ENCODE measurements around the gene CIDEC. TPM values are rescaled to one million over a fixed set of nuclear protein-coding genes. Genes with fewer than 3 reads are reported as not detected.
A peak's percentile ranks its signal among the peaks of the same experiment; 100 is the strongest.

The CIDEC gene
- total and polyA plus RNA-seq, 4 donors: 0.08 TPM; not detected in 3

GRCh38 chr3:9909221-9910013, 29.4 kb upstream of the CIDEC start:
- Histone ChIP-seq H3K36me3 (ENCODE audit: control insufficient read depth in 4 of 4, insufficient read depth in 4 of 4, low read length in 4 of 4) (no peaks in the 10 kb centered on the region), H3K4me3 (no peak overlapping the region), H3K9ac (ENCODE audit: insufficient read depth in 1 of 2, low read length in 2 of 2) (no peak overlapping the region), H3K9me3 (ENCODE audit: control insufficient read depth in 4 of 4, insufficient read depth in 3 of 4, low read length in 3 of 4) (no peaks in the 10 kb centered on the region), H3K27ac (ENCODE audit: low read depth in 1 of 2, low read length in 1 of 2) (no peak overlapping the region), H3K4me1 (ENCODE audit: control insufficient read depth in 5 of 5, insufficient read depth in 5 of 5, low read length in 5 of 5) (peaks cover 0 to 10% (median 4%) of the 10 kb centered on the region in 5 donors), H3K27me3 (ENCODE audit: control insufficient read depth in 3 of 3, insufficient read depth in 3 of 3, low read length in 2 of 3) (no peaks in the 10 kb centered on the region)
- 64 to 88% methylated on average over 7 of the region's 7 CpGs for WGBS, 2 donors
- ATAC-seq (ENCODE audit: insufficient read depth, low FRiP score) (peak; percentile 76), DNase-seq (peak in 2 of 3 donors; percentile 30 to 68)
- no peak for TF ChIP-seq CTCF (IDR thresholded peaks at IDR 0.05; ENCODE audit: control extremely low read depth, extremely low read depth)

GRCh38 chr3:9908286-9908685, 28.2 kb upstream of the CIDEC start:
- H3K36me3 ChIP-seq (ENCODE audit: control insufficient read depth in 4 of 4, insufficient read depth in 4 of 4, low read length in 4 of 4): no peaks in the 10 kb centered on the region
- DNase-seq (no peak), ATAC-seq (ENCODE audit: insufficient read depth, low FRiP score) (no peak)
- no peak overlapping the region for H3K27ac ChIP-seq (ENCODE audit: low read depth in 1 of 2, low read length in 1 of 2)
- whole genome bisulfite sequencing, 2 donors: 85 to 98% methylated on average over 3 of the region's 3 CpGs
- no peaks in the 10 kb centered on the region for H3K9me3 ChIP-seq (ENCODE audit: control insufficient read depth in 4 of 4, insufficient read depth in 3 of 4, low read length in 3 of 4)
- H3K9ac ChIP-seq (ENCODE audit: insufficient read depth in 1 of 2, low read length in 2 of 2): no peak overlapping the region
- no peaks in the 10 kb centered on the region for H3K27me3 ChIP-seq (ENCODE audit: control insufficient read depth in 3 of 3, insufficient read depth in 3 of 3, low read length in 2 of 3)
- TF ChIP-seq CTCF (IDR thresholded peaks at IDR 0.05; ENCODE audit: control extremely low read depth, extremely low read depth): no peak
- peaks cover 0 to 6% (median 0%) of the 10 kb centered on the region in 5 donors for H3K4me1 ChIP-seq (ENCODE audit: control insufficient read depth in 5 of 5, insufficient read depth in 5 of 5, low read length in 5 of 5)
- H3K4me3 ChIP-seq: no peak overlapping the region

GRCh38 chr3:9906480-9906879, 26.4 kb upstream of the CIDEC start:
- DNase-seq: no peak
- Histone ChIP-seq H3K27ac (ENCODE audit: low read depth in 1 of 2, low read length in 1 of 2) (no peak overlapping the region), H3K36me3 (ENCODE audit: control insufficient read depth in 4 of 4, insufficient read depth in 4 of 4, low read length in 4 of 4) (no peaks in the 10 kb centered on the region), H3K9me3 (ENCODE audit: control insufficient read depth in 4 of 4, insufficient read depth in 3 of 4, low read length in 3 of 4) (no peaks in the 10 kb centered on the region), H3K9ac (ENCODE audit: insufficient read depth in 1 of 2, low read length in 2 of 2) (no peak overlapping the region), H3K4me1 (ENCODE audit: control insufficient read depth in 5 of 5, insufficient read depth in 5 of 5, low read length in 5 of 5) (peaks cover 0 to 7% (median 5%) of the 10 kb centered on the region in 5 donors), H3K4me3 (no peak overlapping the region), H3K27me3 (ENCODE audit: control insufficient read depth in 3 of 3, insufficient read depth in 3 of 3, low read length in 2 of 3) (no peaks in the 10 kb centered on the region)
- no peak for ATAC-seq (ENCODE audit: insufficient read depth, low FRiP score)
- no peak for TF ChIP-seq CTCF (IDR thresholded peaks at IDR 0.05; ENCODE audit: control extremely low read depth, extremely low read depth)
- WGBS, 2 donors: 91 to 92% methylated on average over 5 of the region's 5 CpGs
